Measurements from ENCODE around the gene RPL38.

RPL38 gene

DNA sequence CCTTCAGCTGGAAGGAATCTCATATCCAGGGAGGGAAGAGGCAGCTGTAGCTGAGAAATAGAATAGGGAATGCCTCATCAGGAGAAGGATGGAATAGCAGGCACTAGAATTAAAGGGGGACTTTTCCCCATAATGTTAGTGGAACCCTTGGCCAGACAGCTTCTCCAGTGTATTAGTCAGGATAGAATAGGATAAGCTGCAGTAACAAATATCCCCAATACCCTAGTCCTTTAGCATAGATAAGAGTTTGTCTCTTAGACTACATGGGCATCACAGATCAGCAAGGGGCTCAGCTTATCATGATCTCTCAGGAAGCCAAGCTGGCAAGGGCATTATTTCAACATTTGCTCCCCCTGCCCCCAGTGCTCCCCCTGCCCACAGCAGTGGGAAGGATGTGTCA is 44.7 kb upstream of the RPL38 start:
- Histone ChIP-seq H3K27ac (ENCODE audit: low read length, poor library complexity, severe bottlenecking) (no peak overlapping the region), H3K4me1 (ENCODE audit: control insufficient read depth, insufficient read depth, low read depth, low read length) (no peaks in the 10 kb centered on the region), H2AK5ac (ENCODE audit: low read length, severe bottlenecking) (no peak overlapping the region), H3K23ac (ENCODE audit: low read length in 2 of 2) (no peak overlapping the region), H3K79me1 (replicated peaks; ENCODE audit: low read length, poor library complexity, severe bottlenecking) (no peaks in the 10 kb centered on the region), H3K9ac (ENCODE audit: low read length) (no peak overlapping the region), H2BK120ac (ENCODE audit: low read depth, low read length) (no peak overlapping the region), H2BK12ac (ENCODE audit: low read length in 2 of 2) (no peak overlapping the region), H2AFZ (ENCODE audit: low read depth, low read length) (no peak overlapping the region), H2BK5ac (ENCODE audit: low read depth, low read length, poor library complexity, severe bottlenecking) (no peak overlapping the region), H3K4ac (ENCODE audit: low read depth in 1 of 2, low read length in 2 of 2) (no peak overlapping the region), H3K27me3 (ENCODE audit: control insufficient read depth in 1 of 2, insufficient read depth in 1 of 2, low read length in 2 of 2) (peaks cover 3 to 38% of the 10 kb centered on the region in 2 experiments), H3K9me3 (ENCODE audit: control insufficient read depth, low read length) (peaks cover 8% of the 10 kb centered on the region), H3K36me3 (ENCODE audit: control insufficient read depth in 1 of 2, insufficient read depth in 2 of 2, low read depth in 1 of 2, low read length in 2 of 2) (no peaks in the 10 kb centered on the region), H3K4me2 (ENCODE audit: low read length, poor library complexity, severe bottlenecking) (no peak overlapping the region), H4K8ac (ENCODE audit: low read length) (no peak overlapping the region), H3K18ac (ENCODE audit: low read depth in 1 of 2, low read length in 2 of 2) (no peak overlapping the region), H2BK15ac (ENCODE audit: low read depth, poor library complexity, severe bottlenecking) (no peak overlapping the region), H3K14ac (ENCODE audit: low read length in 2 of 2) (no peak overlapping the region), H4K91ac (ENCODE audit: low read length) (no peak overlapping the region), H3K4me3 (ENCODE audit: insufficient read depth in 1 of 2, low read depth in 1 of 2, low read length in 2 of 2) (no peak overlapping the region)
- no peak for DNase-seq

DNA sequence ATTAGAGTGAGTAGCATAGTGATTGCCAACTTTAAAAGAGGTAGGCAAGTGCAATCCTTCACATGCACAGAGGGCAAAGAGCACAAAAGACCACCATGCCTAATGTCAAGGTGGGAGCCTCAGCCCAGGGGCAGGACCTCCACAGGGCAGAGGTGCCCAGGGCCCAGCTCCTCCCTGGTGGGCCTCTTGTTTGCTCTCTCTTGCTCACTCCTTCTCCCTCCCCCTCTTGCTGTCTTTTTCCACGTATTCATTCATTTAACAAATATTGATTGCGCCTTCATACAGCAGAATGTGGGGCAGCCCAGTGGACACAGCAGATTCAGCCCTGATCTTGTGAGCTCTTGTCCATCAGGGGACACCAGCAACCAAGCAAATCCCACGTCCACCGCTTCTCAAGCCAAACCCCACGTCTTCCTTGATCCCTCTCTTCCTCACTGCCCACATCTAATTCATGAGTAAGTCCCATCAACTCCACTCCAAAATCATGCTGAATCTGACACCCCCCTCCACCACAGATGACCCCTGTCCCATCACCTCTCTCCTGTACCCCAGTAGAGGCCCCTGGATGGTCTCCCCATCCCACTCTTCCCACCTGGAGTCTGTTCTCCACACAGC is 44.1 kb upstream of the RPL38 start:
- peaks cover 8% of the 10 kb centered on the region for H3K9me3 ChIP-seq (ENCODE audit: control insufficient read depth, low read length)
- H4K8ac ChIP-seq (ENCODE audit: low read length): no peak overlapping the region
- H3K4me3 ChIP-seq (ENCODE audit: insufficient read depth in 1 of 2, low read depth in 1 of 2, low read length in 2 of 2): no peak overlapping the region
- no peak overlapping the region for H3K23ac ChIP-seq (ENCODE audit: low read length in 2 of 2)
- H2BK5ac ChIP-seq (ENCODE audit: low read depth, low read length, poor library complexity, severe bottlenecking): no peak overlapping the region
- WGBS: 75% methylated on average over 5 of the region's 5 CpGs
- H3K4ac ChIP-seq (ENCODE audit: low read depth in 1 of 2, low read length in 2 of 2): no peak overlapping the region
- H3K9ac ChIP-seq (ENCODE audit: low read length): no peak overlapping the region
- H2AFZ ChIP-seq (ENCODE audit: low read depth, low read length): no peak overlapping the region
- no peak overlapping the region for H2AK5ac ChIP-seq (ENCODE audit: low read length, severe bottlenecking)
- H2BK15ac ChIP-seq (ENCODE audit: low read depth, poor library complexity, severe bottlenecking): no peak overlapping the region
- no peaks in the 10 kb centered on the region for H3K36me3 ChIP-seq (ENCODE audit: control insufficient read depth in 1 of 2, insufficient read depth in 2 of 2, low read depth in 1 of 2, low read length in 2 of 2)
- no peak overlapping the region for H3K14ac ChIP-seq (ENCODE audit: low read length in 2 of 2)
- no peaks in the 10 kb centered on the region for H3K79me1 ChIP-seq (replicated peaks; ENCODE audit: low read length, poor library complexity, severe bottlenecking)
- no peak overlapping the region for H3K27ac ChIP-seq (ENCODE audit: low read length, poor library complexity, severe bottlenecking)
- no peak overlapping the region for H4K91ac ChIP-seq (ENCODE audit: low read length)
- no peak overlapping the region for H3K4me2 ChIP-seq (ENCODE audit: low read length, poor library complexity, severe bottlenecking)
- DNase-seq: no peak
- no peak overlapping the region for H2BK120ac ChIP-seq (ENCODE audit: low read depth, low read length)
- H2BK12ac ChIP-seq (ENCODE audit: low read length in 2 of 2): no peak overlapping the region
- no peak overlapping the region for H3K18ac ChIP-seq (ENCODE audit: low read depth in 1 of 2, low read length in 2 of 2)
- peaks cover 3 to 43% of the 10 kb centered on the region in 2 experiments for H3K27me3 ChIP-seq (ENCODE audit: control insufficient read depth in 1 of 2, insufficient read depth in 1 of 2, low read length in 2 of 2)
- H3K4me1 ChIP-seq (ENCODE audit: control insufficient read depth, insufficient read depth, low read depth, low read length): no peaks in the 10 kb centered on the region

DNA sequence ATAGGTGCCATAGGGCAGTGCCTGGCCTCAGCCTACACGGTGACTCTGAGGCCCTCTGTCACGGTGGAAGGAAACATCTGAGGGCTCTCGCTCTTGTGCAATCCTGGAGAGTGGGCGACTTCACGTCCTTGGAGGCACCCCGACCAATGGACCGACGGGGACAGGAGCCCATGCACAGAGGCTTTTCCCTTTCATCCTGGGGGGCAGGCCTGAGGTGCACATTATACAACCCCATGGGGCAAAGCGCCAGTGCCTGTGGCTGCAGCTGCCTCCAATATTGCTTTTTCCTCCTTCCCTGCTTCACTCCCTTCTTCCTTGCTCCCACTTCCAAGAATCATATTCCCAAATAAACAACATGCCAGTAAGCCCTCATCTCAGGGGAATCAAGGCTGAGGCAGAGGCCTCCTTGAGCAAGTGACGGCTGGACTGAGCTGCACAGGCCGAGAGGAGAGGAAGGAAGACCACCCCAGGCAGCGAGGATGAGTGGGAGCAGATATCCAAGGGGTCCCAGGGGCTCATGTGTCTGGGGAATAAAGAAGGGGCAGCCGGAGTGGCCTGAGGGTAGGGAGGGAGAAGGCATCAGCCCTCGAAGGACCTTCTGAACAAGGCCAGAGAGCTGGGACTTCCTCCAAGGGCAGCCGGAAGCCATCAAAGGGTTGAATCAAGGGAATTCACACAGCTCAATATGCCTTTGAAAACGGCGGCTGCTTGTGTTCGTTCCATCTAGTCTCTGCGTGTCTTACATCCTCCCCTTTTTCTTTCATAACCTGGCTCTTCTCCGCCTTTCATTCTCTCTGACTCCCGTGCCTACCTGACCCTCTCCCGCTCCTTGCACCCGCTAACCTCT is 42.6 kb upstream of the RPL38 start:
- Histone ChIP-seq H2BK5ac (ENCODE audit: low read depth, low read length, poor library complexity, severe bottlenecking) (no peak overlapping the region), H3K27ac (ENCODE audit: low read length, poor library complexity, severe bottlenecking) (no peak overlapping the region), H3K4me3 (ENCODE audit: insufficient read depth in 1 of 2, low read depth in 1 of 2, low read length in 2 of 2) (no peak overlapping the region), H3K4me1 (ENCODE audit: control insufficient read depth, insufficient read depth, low read depth, low read length) (no peaks in the 10 kb centered on the region), H3K9me3 (ENCODE audit: control insufficient read depth, low read length) (peaks cover 8% of the 10 kb centered on the region), H3K36me3 (ENCODE audit: control insufficient read depth in 1 of 2, insufficient read depth in 2 of 2, low read depth in 1 of 2, low read length in 2 of 2) (no peaks in the 10 kb centered on the region), H3K23ac (ENCODE audit: low read length in 2 of 2) (no peak overlapping the region), H3K79me1 (replicated peaks; ENCODE audit: low read length, poor library complexity, severe bottlenecking) (no peaks in the 10 kb centered on the region), H3K27me3 (ENCODE audit: control insufficient read depth in 1 of 2, insufficient read depth in 1 of 2, low read length in 2 of 2) (peaks cover 3 to 48% of the 10 kb centered on the region in 2 experiments), H2AK5ac (ENCODE audit: low read length, severe bottlenecking) (no peak overlapping the region), H2AFZ (ENCODE audit: low read depth, low read length) (no peak overlapping the region), H2BK120ac (ENCODE audit: low read depth, low read length) (no peak overlapping the region), H4K91ac (ENCODE audit: low read length) (no peak overlapping the region), H3K14ac (ENCODE audit: low read length in 2 of 2) (no peak overlapping the region), H3K4ac (ENCODE audit: low read depth in 1 of 2, low read length in 2 of 2) (no peak overlapping the region), H4K8ac (ENCODE audit: low read length) (no peak overlapping the region), H2BK12ac (ENCODE audit: low read length in 2 of 2) (no peak overlapping the region), H3K4me2 (ENCODE audit: low read length, poor library complexity, severe bottlenecking) (no peak overlapping the region), H3K18ac (ENCODE audit: low read depth in 1 of 2, low read length in 2 of 2) (no peak overlapping the region), H3K9ac (ENCODE audit: low read length) (no peak overlapping the region), H2BK15ac (ENCODE audit: low read depth, poor library complexity, severe bottlenecking) (no peak overlapping the region)
- 84% methylated on average over 23 of the region's 23 CpGs for WGBS
- DNase-seq: no peak

DNA sequence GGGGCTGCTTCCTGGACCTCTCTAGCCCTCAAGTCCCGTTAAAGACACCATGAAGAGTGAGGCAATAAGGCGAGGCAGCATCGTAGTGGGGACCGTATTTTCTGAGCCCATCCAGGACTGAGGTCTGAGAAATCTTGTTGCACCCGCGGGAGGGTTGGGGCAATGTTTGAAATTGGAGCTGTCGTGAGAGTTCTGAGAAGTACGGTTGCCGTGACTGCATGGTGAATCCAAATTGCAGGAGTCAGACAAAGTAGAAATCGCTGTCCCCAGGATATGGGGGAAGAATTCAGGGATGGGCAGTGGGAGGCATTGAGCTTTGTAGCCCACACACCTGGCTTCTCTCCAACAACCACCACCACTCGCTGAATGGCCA is 42.0 kb upstream of the RPL38 start:
- Histone ChIP-seq H3K18ac (ENCODE audit: low read depth in 1 of 2, low read length in 2 of 2) (no peak overlapping the region), H3K27ac (ENCODE audit: low read length, poor library complexity, severe bottlenecking) (no peak overlapping the region), H3K4me2 (ENCODE audit: low read length, poor library complexity, severe bottlenecking) (no peak overlapping the region), H3K36me3 (ENCODE audit: control insufficient read depth in 1 of 2, insufficient read depth in 2 of 2, low read depth in 1 of 2, low read length in 2 of 2) (no peaks in the 10 kb centered on the region), H2BK15ac (ENCODE audit: low read depth, poor library complexity, severe bottlenecking) (no peak overlapping the region), H3K9ac (ENCODE audit: low read length) (no peak overlapping the region), H3K23ac (ENCODE audit: low read length in 2 of 2) (no peak overlapping the region), H3K9me3 (ENCODE audit: control insufficient read depth, low read length) (peaks cover 8% of the 10 kb centered on the region), H3K27me3 (ENCODE audit: control insufficient read depth in 1 of 2, insufficient read depth in 1 of 2, low read length in 2 of 2) (peaks cover 3 to 53% of the 10 kb centered on the region in 2 experiments), H2AFZ (ENCODE audit: low read depth, low read length) (no peak overlapping the region), H3K4me3 (ENCODE audit: insufficient read depth in 1 of 2, low read depth in 1 of 2, low read length in 2 of 2) (no peak overlapping the region), H4K91ac (ENCODE audit: low read length) (no peak overlapping the region), H3K4me1 (ENCODE audit: control insufficient read depth, insufficient read depth, low read depth, low read length) (no peaks in the 10 kb centered on the region), H2BK120ac (ENCODE audit: low read depth, low read length) (no peak overlapping the region), H2AK5ac (ENCODE audit: low read length, severe bottlenecking) (no peak overlapping the region), H4K8ac (ENCODE audit: low read length) (no peak overlapping the region), H3K14ac (ENCODE audit: low read length in 2 of 2) (no peak overlapping the region), H3K4ac (ENCODE audit: low read depth in 1 of 2, low read length in 2 of 2) (no peak overlapping the region), H3K79me1 (replicated peaks; ENCODE audit: low read length, poor library complexity, severe bottlenecking) (no peaks in the 10 kb centered on the region), H2BK12ac (ENCODE audit: low read length in 2 of 2) (no peak overlapping the region), H2BK5ac (ENCODE audit: low read depth, low read length, poor library complexity, severe bottlenecking) (no peak overlapping the region)
- no peak for DNase-seq
- WGBS: 94% methylated on average over 10 of the region's 11 CpGs
